Measurements from ENCODE around the gene DCHS1.
"Not testable (repeated sequence)": the region's sequence is repeated elsewhere in the genome, so short reads cannot be mapped to it uniquely, and the experiment has no call there.

The DCHS1 gene

GRCh38 chr11:6687876-6688275 lies 32.3 kb upstream of the DCHS1 start:
- H3K9me3 ChIP-seq (ENCODE audit: insufficient read depth, low read length) = no peaks in the 10 kb centered on the region
- TF ChIP-seq CTCF (IDR thresholded peaks at IDR 0.05; ENCODE audit: low read depth, low read length) (no peak), EZH2phosphoT487 (IDR thresholded peaks at IDR 0.05; ENCODE audit: low read depth) (no peak)
- H3K27me3 ChIP-seq (ENCODE audit: low read depth, low read length) = no peaks in the 10 kb centered on the region; the same call in 1 of the 2 replicates
- H3K9ac ChIP-seq (ENCODE audit: low read length) = no peak overlapping the region
- H3K4me2 ChIP-seq (ENCODE audit: low read length) = no peak overlapping the region
- H2AFZ ChIP-seq (ENCODE audit: low read depth, low read length) = no peak overlapping the region
- no peak overlapping the region for H3K27ac ChIP-seq (ENCODE audit: low read length)
- H3K4me1 ChIP-seq (ENCODE audit: low read length) = peaks cover 4% of the 10 kb centered on the region
- H3K4me3 ChIP-seq (ENCODE audit: low read length) = no peak overlapping the region
- no peaks in the 10 kb centered on the region for H4K20me1 ChIP-seq (ENCODE audit: insufficient read depth, low read length)
- H3K36me3 ChIP-seq (replicated peaks; ENCODE audit: low read depth, low read length) = no peaks in the 10 kb centered on the region
- H3K79me2 ChIP-seq (ENCODE audit: low read length) = peaks cover 3% of the 10 kb centered on the region

GRCh38 chr11:6686006-6686405 lies 30.4 kb upstream of the DCHS1 start:
- Histone ChIP-seq H3K27me3 (ENCODE audit: low read depth, low read length) (no peaks in the 10 kb centered on the region; the same call in 1 of the 2 replicates), H3K79me2 (ENCODE audit: low read length) (peaks cover 22% of the 10 kb centered on the region), H3K9me3 (ENCODE audit: insufficient read depth, low read length) (no peaks in the 10 kb centered on the region), H4K20me1 (ENCODE audit: insufficient read depth, low read length) (peaks cover 9% of the 10 kb centered on the region), H3K4me1 (ENCODE audit: low read length) (peaks cover 13% of the 10 kb centered on the region), H3K27ac (ENCODE audit: low read length) (no peak overlapping the region), H3K9ac (ENCODE audit: low read length) (no peak overlapping the region), H3K36me3 (replicated peaks; ENCODE audit: low read depth, low read length) (peaks cover 14% of the 10 kb centered on the region), H3K4me3 (ENCODE audit: low read length) (no peak overlapping the region), H2AFZ (ENCODE audit: low read depth, low read length) (no peak overlapping the region), H3K4me2 (ENCODE audit: low read length) (no peak overlapping the region)
- TF ChIP-seq EZH2phosphoT487 (IDR thresholded peaks at IDR 0.05; ENCODE audit: low read depth) (no peak), CTCF (IDR thresholded peaks at IDR 0.05; ENCODE audit: low read depth, low read length) (no peak)

GRCh38 chr11:6684068-6684467 lies 28.5 kb upstream of the DCHS1 start:
- H3K27me3 ChIP-seq (ENCODE audit: low read depth, low read length); H3K9me3 ChIP-seq (ENCODE audit: insufficient read depth, low read length): not testable (repeated sequence)
- Histone ChIP-seq H3K4me1 (ENCODE audit: low read length) (peaks cover 13% of the 10 kb centered on the region), H3K79me2 (ENCODE audit: low read length) (peaks cover 28% of the 10 kb centered on the region), H3K36me3 (replicated peaks; ENCODE audit: low read depth, low read length) (peaks cover 29% of the 10 kb centered on the region), H3K9ac (ENCODE audit: low read length) (peak overlapping the region; percentile 80), H4K20me1 (ENCODE audit: insufficient read depth, low read length) (peaks cover 13% of the 10 kb centered on the region), H3K4me3 (ENCODE audit: low read length) (peak overlapping the region; percentile 87), H2AFZ (ENCODE audit: low read depth, low read length) (peak overlapping the region; percentile 88), H3K4me2 (ENCODE audit: low read length) (peak overlapping the region; percentile 68), H3K27ac (ENCODE audit: low read length) (peak overlapping the region; percentile 64; the same call in 1 of the 2 replicates)

GRCh38 chr11:6682936-6683861 lies 27.6 kb upstream of the DCHS1 start, which contains the start of gene MRPL17:
Gene MRPL17, minus strand, starts transcription at chr11:6683340. Its CDS starts 44 bp downstream, at chr11:6683296.
- H3K9me3 ChIP-seq (ENCODE audit: insufficient read depth, low read length) = no peaks in the 10 kb centered on the region
- peak within 1 kb of the TSS; percentile 88 for H2AFZ ChIP-seq (ENCODE audit: low read depth, low read length)
- TF ChIP-seq CTCF (IDR thresholded peaks at IDR 0.05; ENCODE audit: low read depth, low read length) (peak; percentile 84), EZH2phosphoT487 (IDR thresholded peaks at IDR 0.05; ENCODE audit: low read depth) (no peak)

More at GRCh38 chr11:6682936-6683861, 27.6 kb upstream of the DCHS1 start, which contains the start of gene MRPL17:
- Histone ChIP-seq H3K27me3 (ENCODE audit: low read depth, low read length) (no peaks in the 10 kb centered on the region), H3K79me2 (ENCODE audit: low read length) (peaks cover 28% of the 10 kb centered on the region), H3K4me1 (ENCODE audit: low read length) (peaks cover 13% of the 10 kb centered on the region), H3K4me2 (ENCODE audit: low read length) (peak within 1 kb of the TSS; percentile 100), H3K4me3 (ENCODE audit: low read length) (peak within 1 kb of the TSS; percentile 87), H3K27ac (ENCODE audit: low read length) (peak within 1 kb of the TSS; percentile 67), H3K36me3 (replicated peaks; ENCODE audit: low read depth, low read length) (peaks cover 33% of the 10 kb centered on the region), H4K20me1 (ENCODE audit: insufficient read depth, low read length) (peaks cover 13% of the 10 kb centered on the region), H3K9ac (ENCODE audit: low read length) (peak within 1 kb of the TSS; percentile 98)
